ENCODE data around the gene LRRC8B.

DNA sequence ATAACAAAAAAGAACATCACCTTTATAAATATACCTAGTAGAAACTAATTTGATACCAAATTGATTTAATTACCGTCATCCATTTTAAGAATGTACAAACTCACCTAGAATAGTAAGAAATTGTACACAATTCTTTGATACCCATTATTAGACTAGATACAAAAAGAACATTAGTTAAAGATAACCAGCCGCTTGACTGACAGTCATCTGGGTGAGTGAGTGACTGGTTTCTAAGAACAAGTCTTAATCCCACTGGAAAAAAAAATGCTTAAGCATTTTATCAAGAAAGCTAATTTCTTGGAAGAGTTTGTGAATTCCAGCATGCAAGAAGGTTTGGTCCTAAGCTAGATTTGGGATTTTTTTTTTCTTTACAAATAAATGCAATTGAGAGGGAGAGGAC is 10.9 kb downstream of the LRRC8B start:
- TF ChIP-seq USF1 (CRISPR knock-in tag; IDR thresholded peaks at IDR 0.05) (no peak), NR2C2 (CRISPR knock-in tag; IDR thresholded peaks at IDR 0.05) (no peak), CTCF (IDR thresholded peaks at IDR 0.05) (no peak), ZBTB43 (CRISPR knock-in tag; IDR thresholded peaks at IDR 0.05) (no peak), SMAD3 (CRISPR knock-in tag; IDR thresholded peaks at IDR 0.05; ENCODE audit: borderline replicate concordance) (no peak), ZNF138 (CRISPR knock-in tag; conservative IDR thresholded peaks at IDR 0.05) (no peak)
- TF ChIP-seq, protein P1, sequence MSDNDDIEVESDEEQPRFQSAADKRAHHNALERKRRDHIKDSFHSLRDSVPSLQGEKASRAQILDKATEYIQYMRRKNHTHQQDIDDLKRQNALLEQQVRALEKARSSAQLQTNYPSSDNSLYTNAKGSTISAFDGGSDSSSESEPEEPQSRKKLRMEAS (CRISPR knock-in tag; IDR thresholded peaks at IDR 0.05), result no peak

Data from WTC11 (cell line).